Keratinocyte (primary cell): ENCODE results near the gene DMKN.

Experiments
- CTCF ChIP-seq, 3 experiments: IDR thresholded peaks in 1 of 3; conservative IDR thresholded peaks in 1 of 3; optimal IDR thresholded peaks in 1 of 3; 2 replicates in 2 of 3; 3 replicates in 1 of 3; pipeline versions ENCODE3 to v1.5.1; 2011; ENCODE audit warnings: low read length in 3 of 3, mild to moderate bottlenecking in 3 of 3, moderate library complexity in 2 of 3, control low read depth in 1 of 3, inconsistent platforms in 1 of 3; ENCODE audit not compliant: insufficient read depth in 2 of 3; ENCODE audit errors: extremely low read depth in 1 of 3
- EZH2 ChIP-seq: IDR thresholded peaks from one replicate; pipeline ENCODE4 v1.6.1; 2012; ENCODE audit warnings: inconsistent platforms, mild to moderate bottlenecking, low read length, moderate library complexity

- TF ChIP-seq CTCF (optimal IDR thresholded peaks at IDR 0.05 in 1 of 3, IDR thresholded peaks at IDR 0.05 in 1 of 3, conservative IDR thresholded peaks at IDR 0.05 in 1 of 3; ENCODE audit: extremely low read depth in 1 of 3, insufficient read depth in 2 of 3, low read length in 3 of 3) (peak; percentile 8 to 31 (median 28)), EZH2 (no peak)
Measured at GRCh38 chr19:35476149-35476548, 37.3 kb downstream of the DMKN start.
